NT2/D1 (cell line): Measurements from ENCODE around the gene ZBTB11.

Source experiments
- SUZ12 ChIP-seq: IDR thresholded peaks from 2 replicates; pipeline ENCODE4 v1.6.1; 2011; ENCODE audit not compliant: insufficient read length, insufficient read depth; ENCODE audit errors: extremely low read depth
- YY1 ChIP-seq: IDR thresholded peaks from 2 replicates; pipeline ENCODE4 v1.6.1; 2011; ENCODE audit not compliant: insufficient read length, insufficient read depth

DNA sequence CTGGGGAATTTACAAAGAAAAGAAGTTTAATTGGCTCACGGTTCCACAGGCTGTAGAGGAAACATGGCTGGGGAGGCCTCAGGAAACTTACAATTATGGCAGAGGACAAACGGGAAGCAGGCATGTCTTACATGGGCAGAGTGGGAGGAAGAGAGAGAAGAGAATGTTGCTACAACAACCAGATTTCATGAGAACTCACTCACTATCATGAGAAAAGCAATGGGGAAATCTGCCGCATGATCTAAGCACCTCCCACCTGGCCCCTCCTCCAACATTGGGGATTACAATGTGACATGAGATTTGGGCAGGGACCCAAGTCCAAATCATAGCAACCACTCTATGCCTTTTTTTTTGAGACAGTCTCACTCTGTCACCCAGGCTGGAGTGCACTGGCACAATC, 74.2 kb downstream of the ZBTB11 start:
- TF ChIP-seq SUZ12 (no peak), YY1 (no peak)
